ENCODE measurements around the gene ADGRA3.

The ADGRA3 gene

GRCh38 chr4:22428441-22428840, 87.4 kb downstream of the ADGRA3 start:
- H3K4me3 ChIP-seq (ENCODE audit: low read depth, low read length), result no peak overlapping the region
- in situ Hi-C loops (cut with HindIII; ENCODE audit: low sequenced_read_pairs), result no loop called here
- no peak for TF ChIP-seq CTCF (IDR thresholded peaks at IDR 0.05; ENCODE audit: low read depth, low read length)
- DNase-seq (ENCODE audit: low read depth, low spot score), result no peak

- H3K4me3 ChIP-seq (ENCODE audit: low read depth, low read length), result no peak overlapping the region
- DNase-seq (ENCODE audit: low read depth, low spot score), result no peak
- no peak for TF ChIP-seq CTCF (IDR thresholded peaks at IDR 0.05; ENCODE audit: low read depth, low read length)
- in situ Hi-C loops (cut with HindIII; ENCODE audit: low sequenced_read_pairs), result no loop called here
These were observed 88.2 kb downstream of the ADGRA3 start for GRCh38 chr4:22427675-22428074.

GRCh38 chr4:22420291-22420690, 95.6 kb downstream of the ADGRA3 start:
- TF ChIP-seq CTCF (IDR thresholded peaks at IDR 0.05; ENCODE audit: low read depth, low read length), result no peak
- no peak overlapping the region for H3K4me3 ChIP-seq (ENCODE audit: low read depth, low read length)
- DNase-seq (ENCODE audit: low read depth, low spot score), result no peak
- in situ Hi-C loops (cut with HindIII; ENCODE audit: low sequenced_read_pairs), result no loop called here

- H3K4me3 ChIP-seq (ENCODE audit: low read depth, low read length), result no peak overlapping the region
- in situ Hi-C loops (cut with HindIII; ENCODE audit: low sequenced_read_pairs), result no loop called here
- peak; percentile 31 for DNase-seq (ENCODE audit: low read depth, low spot score)
- no peak for TF ChIP-seq CTCF (IDR thresholded peaks at IDR 0.05; ENCODE audit: low read depth, low read length)
These were observed 98.5 kb downstream of the ADGRA3 start for GRCh38 chr4:22417408-22417807.

- no peak for DNase-seq (ENCODE audit: low read depth, low spot score)
- no peak overlapping the region for H3K4me3 ChIP-seq (ENCODE audit: low read depth, low read length)
- in situ Hi-C loops (cut with HindIII; ENCODE audit: low sequenced_read_pairs), result no loop called here
- no peak for TF ChIP-seq CTCF (IDR thresholded peaks at IDR 0.05; ENCODE audit: low read depth, low read length)
These were observed 99.5 kb downstream of the ADGRA3 start for GRCh38 chr4:22416403-22416802.

- no peak overlapping the region for H3K4me3 ChIP-seq (ENCODE audit: low read depth, low read length)
- no peak for TF ChIP-seq CTCF (IDR thresholded peaks at IDR 0.05; ENCODE audit: low read depth, low read length)
- in situ Hi-C loops (cut with HindIII; ENCODE audit: low sequenced_read_pairs), result no loop called here
- no peak for DNase-seq (ENCODE audit: low read depth, low spot score)
These were observed 101.0 kb downstream of the ADGRA3 start for GRCh38 chr4:22414833-22415232.

- in situ Hi-C loops (cut with HindIII; ENCODE audit: low sequenced_read_pairs), result no loop called here
- DNase-seq (ENCODE audit: low read depth, low spot score), result no peak
- no peak for TF ChIP-seq CTCF (IDR thresholded peaks at IDR 0.05; ENCODE audit: low read depth, low read length)
- no peak overlapping the region for H3K4me3 ChIP-seq (ENCODE audit: low read depth, low read length)
These were observed 102.4 kb downstream of the ADGRA3 start for GRCh38 chr4:22413471-22413870.
